Thyroid gland (tissue), 4 donors: ENCODE data around the gene IQGAP1. TPM values are rescaled to one million over a fixed set of nuclear protein-coding genes. Genes with fewer than 3 reads are reported as not detected.
A peak's percentile ranks its signal among the peaks of the same experiment; 100 is the strongest.

ENCODE experiments used
- DNase-seq, 2 donors: peaks; one replicate each; pipeline ENCODE4 v3.0.0-alpha.2; 2019
- H3K27ac ChIP-seq, 3 donors: fragments of 200-600 bp; sonication (generic); 1 replicate in 2 of 3; 2 replicates in 1 of 3; pipeline ENCODE4 v1.5.1; 2016 to 2019; ENCODE audit warnings: mild to moderate bottlenecking in 1 of 3, moderate library complexity in 1 of 3
- H3K27me3 ChIP-seq: fragments of 200-600 bp; sonication (generic); one replicate; pipeline ENCODE4 v1.5.1; 2019
- H3K36me3 ChIP-seq, 2 donors: fragments of 200-600 bp; sonication (generic); one replicate each; pipeline ENCODE4 v1.5.1; 2016 to 2019
- H3K4me1 ChIP-seq, 2 donors: fragments of 200-600 bp; sonication (generic); one replicate each; pipeline ENCODE4 v1.5.1; 2017 to 2019
- H3K4me3 ChIP-seq, 3 donors: fragments of 200-600 bp; sonication (generic); replicated peaks in 1 of 3; 1 replicate in 2 of 3; 2 replicates in 1 of 3; pipeline ENCODE4 v1.5.1; 2016; ENCODE audit warnings: mild to moderate bottlenecking in 1 of 3
- H3K9me3 ChIP-seq: fragments of 200-600 bp; sonication (generic); one replicate; pipeline ENCODE4 v1.5.1; 2017
- POLR2A ChIP-seq, 2 donors: fragments of 450-650 bp; IDR thresholded peaks; one replicate each; pipeline ENCODE4 v1.6.1; 2017; ENCODE audit warnings: antibody characterized with exemption in 2 of 2, mild to moderate bottlenecking in 2 of 2, moderate library complexity in 1 of 2
- WGBS, 2 donors: methylation state at CpG; one replicate each; pipeline ENCODE4 v1.1.5; 2017; 5-methylcytosine and 5-hydroxymethylcytosine counted together
- intact Hi-C: fragments of 100-400 bp; cut with DNase I; formaldehyde crosslinking; loops from one replicate; pipeline ENCODE4 v1.15.1; 2023
- total RNA-seq, 4 donors: library from RNA; depleted of rRNA; stranded (reverse); fragments of >200 nt; gene quantifications; one replicate each; pipeline ENCODE4 v1.2.3, GENCODE V29; 2016
- TF ChIP-seq, protein P1 (sequence below), 6 experiments: fragments of 200-600 bp in 3 of 6; fragments of 450-650 bp in 3 of 6; sonication (generic) in 3 of 6; IDR thresholded peaks; one replicate each; pipeline ENCODE4 v1.5.1; 2016 to 2019; ENCODE audit warnings: antibody characterized with exemption in 6 of 6, mild to moderate bottlenecking in 2 of 6, inconsistent platforms in 1 of 6, moderate library complexity in 1 of 6

IQGAP1 gene
- total RNA-seq, 4 donors from 2014 or later, result 222 to 290 (median 247) TPM

DNA sequence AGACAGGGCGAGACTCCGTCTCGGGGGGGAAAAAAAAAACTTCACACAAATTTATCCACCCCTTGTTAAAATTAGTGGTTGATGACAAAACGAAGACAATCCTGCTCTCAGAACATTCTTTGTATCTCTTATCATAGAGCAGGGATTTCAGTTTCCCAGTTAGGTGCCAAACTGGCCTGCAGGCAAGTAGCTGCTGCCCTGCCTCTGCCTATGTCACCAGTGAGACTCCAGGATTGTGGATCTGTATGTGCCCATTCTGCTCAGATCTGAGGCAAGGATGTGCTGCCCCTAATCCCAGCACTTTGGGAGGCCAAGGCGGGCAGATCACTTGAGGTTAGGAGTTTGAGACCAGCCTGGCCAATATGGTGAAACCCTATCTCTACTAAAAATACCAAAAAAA lies 54.4 kb downstream of the IQGAP1 start:
- DNase-seq, result no peak
- intact Hi-C loops, result no loop called here
- TF ChIP-seq, protein P1, sequence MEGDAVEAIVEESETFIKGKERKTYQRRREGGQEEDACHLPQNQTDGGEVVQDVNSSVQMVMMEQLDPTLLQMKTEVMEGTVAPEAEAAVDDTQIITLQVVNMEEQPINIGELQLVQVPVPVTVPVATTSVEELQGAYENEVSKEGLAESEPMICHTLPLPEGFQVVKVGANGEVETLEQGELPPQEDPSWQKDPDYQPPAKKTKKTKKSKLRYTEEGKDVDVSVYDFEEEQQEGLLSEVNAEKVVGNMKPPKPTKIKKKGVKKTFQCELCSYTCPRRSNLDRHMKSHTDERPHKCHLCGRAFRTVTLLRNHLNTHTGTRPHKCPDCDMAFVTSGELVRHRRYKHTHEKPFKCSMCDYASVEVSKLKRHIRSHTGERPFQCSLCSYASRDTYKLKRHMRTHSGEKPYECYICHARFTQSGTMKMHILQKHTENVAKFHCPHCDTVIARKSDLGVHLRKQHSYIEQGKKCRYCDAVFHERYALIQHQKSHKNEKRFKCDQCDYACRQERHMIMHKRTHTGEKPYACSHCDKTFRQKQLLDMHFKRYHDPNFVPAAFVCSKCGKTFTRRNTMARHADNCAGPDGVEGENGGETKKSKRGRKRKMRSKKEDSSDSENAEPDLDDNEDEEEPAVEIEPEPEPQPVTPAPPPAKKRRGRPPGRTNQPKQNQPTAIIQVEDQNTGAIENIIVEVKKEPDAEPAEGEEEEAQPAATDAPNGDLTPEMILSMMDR (IDR thresholded peaks at IDR 0.05), result no peak
- TF ChIP-seq POLR2A (IDR thresholded peaks at IDR 0.05), result no peak
- no peak overlapping the region for H3K27ac ChIP-seq
- no peaks in the 10 kb centered on the region for H3K27me3 ChIP-seq
- no peaks in the 10 kb centered on the region for H3K9me3 ChIP-seq
- 95 to 96% methylated on average over 5 of the region's 5 CpGs for WGBS, 2 donors
- peaks cover 8 to 9% of the 10 kb centered on the region in 2 donors for H3K36me3 ChIP-seq
- no peak overlapping the region for H3K4me3 ChIP-seq
- peaks cover 20 to 35% of the 10 kb centered on the region in 2 donors for H3K4me1 ChIP-seq

DNA sequence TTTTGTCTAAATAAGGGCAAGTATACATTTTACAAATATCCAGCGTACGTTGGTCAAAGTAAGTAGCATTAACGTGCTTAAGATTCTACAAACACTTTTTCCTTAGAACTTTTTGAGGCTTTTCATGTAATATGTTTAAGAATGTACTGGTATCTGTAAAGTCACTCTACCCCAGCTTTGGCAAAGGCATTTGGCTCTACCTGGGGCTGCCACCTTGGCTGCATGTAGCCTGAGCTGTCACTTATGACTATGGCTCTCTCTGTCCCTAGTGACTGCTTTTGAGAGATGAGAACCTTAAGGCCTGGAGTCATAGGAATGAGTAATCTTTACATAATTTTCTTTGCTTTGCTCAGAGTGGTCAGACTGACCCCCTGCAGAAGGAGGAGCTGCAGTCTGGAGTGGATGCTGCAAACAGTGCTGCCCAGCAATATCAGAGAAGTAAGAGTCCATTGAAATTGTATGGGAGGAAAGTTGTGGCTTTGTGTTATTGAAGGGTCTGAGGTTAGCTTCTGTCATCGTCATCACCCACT lies 61.2 kb downstream of the IQGAP1 start:
- no peak for DNase-seq

DNA sequence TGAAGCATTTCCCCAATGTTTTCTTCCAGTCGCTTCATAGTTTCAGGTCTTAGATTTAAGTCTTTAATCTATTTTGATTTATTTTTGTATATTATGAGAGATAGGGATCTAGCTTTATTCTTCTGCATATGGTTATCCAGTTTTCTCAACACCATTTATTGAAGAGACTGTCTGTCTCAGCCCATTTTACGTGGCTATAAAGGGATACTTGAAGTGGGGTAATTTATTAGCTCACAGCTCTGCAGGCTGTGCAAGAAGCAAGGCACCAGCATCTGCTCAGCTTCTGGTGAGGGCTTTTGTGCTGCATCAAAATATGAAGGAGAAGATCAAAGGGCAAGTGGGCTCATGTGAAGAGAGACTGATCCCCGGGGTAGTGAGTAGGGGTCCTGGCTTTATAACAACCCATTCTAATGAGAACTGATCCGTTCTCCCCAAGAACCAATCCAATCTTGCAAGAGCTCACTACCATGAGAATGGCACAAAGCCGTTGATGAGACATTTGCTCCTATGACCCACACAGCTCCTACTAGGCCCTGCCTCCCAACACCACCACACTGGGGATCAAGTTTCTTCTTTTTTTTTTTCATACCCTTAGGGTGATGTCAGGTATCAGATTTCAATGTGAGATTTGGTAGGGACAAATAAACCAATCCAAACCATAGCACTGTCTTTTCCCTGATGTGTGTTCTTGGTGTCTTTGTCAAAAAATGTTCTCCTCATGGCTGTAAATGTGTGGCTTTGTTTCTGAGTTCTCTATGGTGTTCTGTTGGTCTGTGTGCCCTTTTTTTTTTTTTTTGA lies 63.2 kb downstream of the IQGAP1 start:
- no peaks in the 10 kb centered on the region for H3K27me3 ChIP-seq
- H3K27ac ChIP-seq, result peak overlapping the region in 2 of 3 donors; percentile 21 to 55
- TF ChIP-seq, protein P1 (IDR thresholded peaks at IDR 0.05), result no peak
- no peak for TF ChIP-seq POLR2A (IDR thresholded peaks at IDR 0.05)
- peaks cover 18 to 28% of the 10 kb centered on the region in 2 donors for H3K4me1 ChIP-seq
- H3K9me3 ChIP-seq, result no peaks in the 10 kb centered on the region
- intact Hi-C loops, result no loop called here
- 91% methylated on average over 5 of the region's 5 CpGs for WGBS, 2 donors
- peaks cover 33 to 38% of the 10 kb centered on the region in 2 donors for H3K36me3 ChIP-seq
- DNase-seq, result no peak
- no peak overlapping the region for H3K4me3 ChIP-seq

More for the DNA sequence above, 61.2 kb downstream of the IQGAP1 start:
- Histone ChIP-seq H3K36me3 (peaks cover 26 to 30% of the 10 kb centered on the region in 2 donors), H3K4me3 (no peak overlapping the region), H3K27ac (no peak overlapping the region), H3K27me3 (no peaks in the 10 kb centered on the region), H3K9me3 (no peaks in the 10 kb centered on the region), H3K4me1 (peaks cover 18 to 20% of the 10 kb centered on the region in 2 donors)
- TF ChIP-seq POLR2A (IDR thresholded peaks at IDR 0.05), result no peak
- TF ChIP-seq, protein P1 (IDR thresholded peaks at IDR 0.05), result no peak
- intact Hi-C loops, result no loop called here
- 95 to 96% methylated on average over 4 of the region's 4 CpGs for WGBS, 2 donors

DNA sequence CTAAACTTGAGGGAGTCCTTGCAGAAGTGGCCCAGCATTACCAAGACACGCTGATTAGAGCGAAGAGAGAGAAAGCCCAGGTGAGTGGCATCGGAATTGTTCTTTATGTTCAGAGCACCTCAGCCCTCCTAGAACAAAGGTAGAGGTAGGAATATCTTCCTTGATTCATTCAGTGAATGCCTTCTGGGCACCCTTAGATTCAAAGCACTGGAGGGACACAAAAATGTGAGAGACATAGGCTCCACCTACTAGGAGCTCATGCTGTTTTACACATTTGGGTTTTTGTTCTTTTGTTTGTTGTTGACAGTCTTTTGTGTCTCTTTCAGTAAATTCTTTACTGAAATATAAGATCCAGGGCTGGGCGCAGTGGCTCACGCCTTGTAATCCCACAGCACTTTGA lies 68.2 kb downstream of the IQGAP1 start:
- intact Hi-C loops, result no loop called here

DNA sequence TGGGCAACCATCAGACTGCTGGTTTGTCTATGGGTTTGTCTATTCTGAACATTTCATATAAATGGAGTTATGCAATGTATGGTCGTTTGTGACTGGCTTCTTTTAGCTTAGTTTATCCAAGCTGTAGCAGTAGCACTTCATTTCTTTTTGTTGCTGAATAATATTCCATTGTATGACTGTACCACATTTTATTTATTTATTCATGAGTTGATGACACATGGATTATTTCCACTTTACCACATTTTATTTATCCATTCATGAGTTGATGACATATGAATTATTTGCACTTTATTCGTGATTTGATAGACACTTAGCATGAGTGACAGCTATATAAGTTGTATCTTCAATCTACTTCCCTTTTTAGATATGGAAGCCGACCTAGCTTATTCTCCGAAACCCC lies 70.0 kb downstream of the IQGAP1 start:
- no peaks in the 10 kb centered on the region for H3K27me3 ChIP-seq
- TF ChIP-seq, protein P1 (IDR thresholded peaks at IDR 0.05), result no peak
- no peak for TF ChIP-seq POLR2A (IDR thresholded peaks at IDR 0.05)
- no peak overlapping the region for H3K27ac ChIP-seq
- DNase-seq, result no peak
- H3K4me3 ChIP-seq, result no peak overlapping the region
- H3K4me1 ChIP-seq, result peaks cover under 1 to 21% of the 10 kb centered on the region in 2 donors
- intact Hi-C loops, result no loop called here
- peaks cover 36 to 44% of the 10 kb centered on the region in 2 donors for H3K36me3 ChIP-seq
- 88 to 94% methylated on average over 4 of the region's 4 CpGs for WGBS, 2 donors
- H3K9me3 ChIP-seq, result no peaks in the 10 kb centered on the region

More for the DNA sequence above, 68.2 kb downstream of the IQGAP1 start:
- no peak overlapping the region for H3K4me3 ChIP-seq
- H3K27me3 ChIP-seq, result no peaks in the 10 kb centered on the region
- WGBS, 2 donors, result 95 to 97% methylated on average over 5 of the region's 5 CpGs
- H3K9me3 ChIP-seq, result no peaks in the 10 kb centered on the region
- TF ChIP-seq POLR2A (IDR thresholded peaks at IDR 0.05), result no peak
- no peak for DNase-seq
- H3K4me1 ChIP-seq, result peaks cover 16 to 32% of the 10 kb centered on the region in 2 donors
- peaks cover 41 to 44% of the 10 kb centered on the region in 2 donors for H3K36me3 ChIP-seq
- no peak overlapping the region for H3K27ac ChIP-seq
